ENCODE measurements around the gene MYADML2. TPM values are rescaled to one million over a fixed set of nuclear protein-coding genes. Genes with fewer than 3 reads are reported as not detected.

The MYADML2 gene
- total RNA-seq, 1 donor from 2014 or later: 51.9 TPM

GRCh38 chr17:81978524-81979298 lies 31.7 kb upstream of the MYADML2 start:
- DNase-seq: no peak

- peak; percentile 96 for DNase-seq
These were observed 30.3 kb upstream of the MYADML2 start, which contains the start of gene ASPSCR1 for GRCh38 chr17:81977211-81977808. TSS of gene ASPSCR1 (plus strand) at chr17:81977629. CDS start at chr17:81977647, 18 bp downstream.

DNA sequence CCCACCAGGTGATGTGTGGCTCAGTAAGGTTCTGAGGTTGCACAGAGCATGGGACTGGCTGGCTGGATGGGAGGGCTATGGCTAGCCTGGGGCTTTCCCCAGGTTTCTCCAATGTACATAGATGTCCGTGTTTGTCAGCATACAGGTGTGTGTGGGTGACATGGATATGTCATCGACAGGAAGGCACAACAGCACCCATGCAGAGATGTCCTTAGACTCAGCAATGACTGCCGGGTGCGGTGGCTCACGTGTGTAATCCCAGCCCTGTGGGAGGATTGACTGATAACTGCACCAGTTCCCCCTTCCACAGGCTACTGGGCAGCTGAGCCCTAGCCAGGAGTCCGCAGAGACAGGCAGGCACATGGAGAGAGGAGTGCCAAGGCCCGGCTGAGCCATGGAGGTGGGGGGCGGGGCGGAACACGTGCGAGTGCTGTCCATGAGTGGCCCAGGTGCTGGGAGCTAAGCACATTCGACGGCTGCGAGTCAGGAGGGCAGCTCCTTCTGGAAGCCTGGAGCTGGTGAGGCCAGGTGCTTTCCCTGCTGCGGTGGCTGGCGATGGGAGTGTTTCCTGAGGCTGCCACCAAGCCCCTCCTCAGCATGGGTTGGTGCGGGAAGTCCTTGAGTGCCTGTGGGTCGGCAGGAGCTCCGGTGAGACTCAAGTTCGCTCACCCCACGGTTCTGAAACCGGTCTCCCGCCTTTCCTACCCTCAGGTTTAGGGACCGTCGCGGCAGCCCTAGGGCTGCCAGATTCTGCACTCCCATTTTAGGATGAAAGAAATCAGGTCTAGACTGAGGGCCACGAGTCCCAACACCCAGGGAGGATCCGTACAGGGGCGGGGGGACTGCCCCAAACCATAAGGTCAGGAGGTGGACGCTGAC lies 29.5 kb upstream of the MYADML2 start:
- peak; percentile 23 for DNase-seq

- no peak for DNase-seq
These were observed 26.4 kb upstream of the MYADML2 start for GRCh38 chr17:81973432-81973831.

- no peak for DNase-seq
These were observed 22.1 kb upstream of the MYADML2 start for GRCh38 chr17:81968850-81969812.

DNA sequence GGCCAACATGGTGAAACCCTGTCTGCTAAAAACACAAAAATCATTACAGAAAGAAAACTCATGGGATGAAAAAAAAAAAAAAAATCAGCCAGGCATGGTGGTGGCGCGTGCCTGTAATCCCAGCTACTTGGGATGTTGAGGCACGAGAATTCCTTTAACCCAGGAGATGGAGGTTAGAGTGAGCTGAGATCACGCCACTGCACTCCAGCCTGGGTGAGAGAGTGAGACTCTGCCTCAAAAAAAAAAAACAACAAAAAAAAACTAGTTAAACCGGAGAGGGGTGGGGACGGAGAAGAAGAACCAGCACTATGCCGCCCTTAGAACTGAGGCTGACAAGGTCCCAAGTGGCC lies 21.3 kb upstream of the MYADML2 start:
- no peak for DNase-seq

- DNase-seq: peak; percentile 94
These were observed 20.7 kb upstream of the MYADML2 start for GRCh38 chr17:81967533-81968395.

DNA sequence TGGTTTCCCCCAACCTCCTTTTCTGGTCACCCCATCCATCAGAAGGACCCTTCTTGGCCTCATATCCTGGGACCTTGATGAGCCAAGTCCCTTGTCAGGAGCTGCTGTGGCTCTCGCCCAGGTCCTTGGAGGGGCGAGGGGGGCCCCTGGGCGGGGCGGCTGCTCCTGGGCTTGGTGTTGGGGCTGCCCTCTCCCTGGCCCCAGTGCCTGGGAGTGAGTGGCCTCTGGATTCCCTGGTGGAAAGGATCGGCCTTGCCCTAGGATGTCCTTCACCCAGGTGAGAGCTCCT lies 20.2 kb upstream of the MYADML2 start:
- DNase-seq: no peak

- DNase-seq: peak; percentile 95
These were observed 19.6 kb upstream of the MYADML2 start for GRCh38 chr17:81966343-81967243.

DNA sequence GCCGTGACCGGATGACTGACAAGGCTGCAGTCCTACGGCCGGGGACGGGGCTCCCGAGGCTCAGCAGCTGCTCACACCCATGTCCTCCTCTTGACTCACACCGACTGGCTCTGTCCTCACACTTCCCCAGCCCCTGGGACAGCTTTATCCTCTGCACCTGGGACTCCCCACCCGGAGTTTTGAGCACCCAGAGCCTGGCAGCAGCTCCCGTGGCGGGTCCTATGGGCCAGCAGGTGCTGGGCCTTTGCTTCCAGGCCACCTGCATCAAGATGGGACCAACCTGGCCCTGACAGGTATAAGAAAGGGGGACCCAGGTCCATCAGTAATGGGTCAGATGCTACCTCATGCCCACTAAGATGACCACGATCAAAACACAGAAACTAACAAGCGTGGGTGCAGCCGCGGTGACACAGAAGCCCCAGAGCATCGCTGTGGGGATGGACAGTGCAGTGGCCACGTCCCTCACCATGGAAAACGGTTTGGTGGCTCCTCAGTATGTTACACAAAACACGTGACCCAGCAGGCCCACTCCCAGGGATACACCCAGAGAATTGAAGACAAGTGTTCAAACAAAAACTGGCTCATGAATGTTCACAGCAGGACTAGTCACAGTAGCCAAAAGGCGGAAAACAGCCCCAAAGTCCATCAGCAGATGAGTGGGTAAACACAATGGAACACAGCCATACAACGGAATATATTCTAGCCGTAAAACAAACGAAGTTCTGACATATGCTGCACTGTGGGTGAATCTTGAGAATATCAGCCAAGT lies 17.2 kb upstream of the MYADML2 start:
- DNase-seq: no peak

- DNase-seq: peak; percentile 68
These were observed 15.7 kb upstream of the MYADML2 start for GRCh38 chr17:81962499-81963441.

DNA sequence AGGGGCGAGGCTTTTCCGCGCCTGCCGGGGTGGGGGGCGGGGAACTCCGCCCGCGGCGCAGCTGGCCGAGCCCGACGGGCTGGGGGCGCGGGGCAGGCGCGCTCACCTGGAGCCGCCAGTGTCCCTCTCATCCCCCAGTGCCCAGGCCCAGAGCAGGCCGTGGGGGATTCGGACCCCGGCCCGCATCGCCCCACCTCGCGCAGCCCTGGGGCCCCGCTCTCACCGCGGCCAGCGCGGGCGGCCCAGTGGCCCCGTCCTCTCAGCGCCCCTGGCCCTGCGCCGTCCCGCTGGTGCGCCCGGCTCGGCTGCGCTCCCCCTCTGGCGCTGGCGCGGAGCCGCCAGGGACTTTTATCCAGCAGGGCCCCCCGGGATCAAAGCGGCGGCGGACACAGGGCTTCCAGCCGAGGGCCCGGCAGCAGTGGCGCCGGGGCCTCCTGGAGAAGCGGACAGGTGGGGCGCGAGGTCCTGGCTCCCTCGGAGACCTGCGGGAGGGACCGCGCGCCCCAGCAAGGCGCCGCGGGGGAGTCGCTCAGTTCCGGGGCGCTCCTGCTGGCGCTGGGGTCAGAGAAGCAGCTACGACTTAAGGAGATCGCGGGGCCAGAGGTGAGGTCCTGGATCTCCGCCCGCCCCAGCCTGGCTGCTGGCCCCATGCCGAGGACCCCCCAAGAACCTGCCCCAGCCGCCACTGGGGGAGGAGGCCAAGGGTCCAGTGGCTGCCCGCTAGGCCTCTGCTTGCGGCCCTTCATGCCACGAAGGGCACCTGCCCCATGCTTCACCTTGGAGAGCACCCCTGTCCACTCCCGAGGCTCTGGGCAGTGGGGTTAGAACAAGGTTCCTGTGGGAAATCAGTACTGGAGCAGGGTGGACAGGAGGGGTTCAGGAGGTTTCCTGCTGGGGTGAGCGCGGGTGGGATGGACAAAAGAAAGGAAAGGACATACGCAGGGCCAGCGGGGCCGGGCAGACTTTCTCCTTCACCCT lies 14.8 kb upstream of the MYADML2 start:
- no peak for DNase-seq

DNA sequence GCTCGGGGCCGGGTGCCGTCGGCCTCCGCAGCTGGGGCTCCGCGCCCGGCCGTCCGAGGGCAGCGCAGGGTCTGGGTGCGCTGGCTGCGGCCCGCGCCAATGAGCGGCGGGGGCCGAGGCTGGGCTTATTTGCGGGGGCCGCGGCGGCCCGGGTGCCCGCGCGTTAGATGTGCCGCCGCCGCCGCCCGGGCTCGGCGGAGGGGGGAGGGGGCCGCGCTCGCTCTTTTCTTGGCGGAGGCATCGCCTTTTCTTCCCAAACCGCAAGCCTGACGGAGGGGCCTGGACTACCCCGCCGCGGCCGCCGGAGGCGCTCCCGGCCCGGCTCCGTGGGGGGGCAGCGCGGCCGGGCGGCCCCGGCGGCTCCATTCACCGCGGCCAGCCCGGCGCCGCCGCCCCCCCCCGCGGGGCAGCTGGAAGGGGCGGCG lies 14.1 kb upstream of the MYADML2 start, which contains the start of gene NOTUM:
TSS of gene NOTUM (minus strand) at position 101 of the 425 bp plus-strand sequence. CDS start 278 bp downstream, outside the sequence.
- peak; percentile 59 for DNase-seq

DNA sequence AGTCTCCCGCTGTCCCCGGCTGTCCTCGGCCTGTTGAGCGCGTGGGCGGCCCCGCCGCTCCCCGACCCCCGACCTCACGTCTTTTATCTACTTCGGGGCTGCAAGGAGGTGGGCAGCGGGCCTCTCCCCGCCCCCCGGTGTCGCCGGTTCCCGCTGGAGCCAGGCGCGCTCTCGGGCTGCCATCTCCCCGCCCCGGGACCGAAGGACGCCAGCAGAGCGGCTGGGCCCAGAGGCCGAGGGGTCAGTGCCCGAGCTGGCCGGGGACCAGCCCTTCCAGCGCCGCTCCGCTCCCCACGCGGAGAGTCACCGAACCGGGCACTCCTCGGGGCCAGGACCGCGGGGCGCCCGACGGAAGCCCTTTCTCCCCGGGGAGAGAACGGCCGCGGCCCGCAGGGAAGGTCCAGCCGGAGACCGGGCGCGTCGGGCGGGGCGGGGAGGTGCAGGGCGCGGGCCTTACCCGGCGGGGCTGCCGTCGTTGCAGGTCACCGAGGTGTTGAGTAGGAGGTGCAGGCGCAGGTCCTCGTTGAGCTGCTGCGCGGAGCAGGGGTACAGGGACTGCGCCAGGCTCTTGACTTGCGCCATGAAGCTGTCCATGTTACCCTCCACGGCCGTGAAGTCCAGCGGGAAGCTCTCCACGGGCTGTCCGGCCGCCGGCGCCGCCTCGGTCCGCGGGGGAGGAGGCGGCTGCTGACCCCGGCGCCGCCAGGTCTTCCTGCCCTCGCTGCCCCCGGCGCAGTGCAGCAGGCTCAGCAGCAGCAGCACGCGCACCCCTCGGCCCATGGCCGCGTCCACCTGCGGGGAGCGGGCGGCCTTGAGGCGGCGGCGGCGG lies 13.3 kb upstream of the MYADML2 start:
- no peak for DNase-seq

DNA sequence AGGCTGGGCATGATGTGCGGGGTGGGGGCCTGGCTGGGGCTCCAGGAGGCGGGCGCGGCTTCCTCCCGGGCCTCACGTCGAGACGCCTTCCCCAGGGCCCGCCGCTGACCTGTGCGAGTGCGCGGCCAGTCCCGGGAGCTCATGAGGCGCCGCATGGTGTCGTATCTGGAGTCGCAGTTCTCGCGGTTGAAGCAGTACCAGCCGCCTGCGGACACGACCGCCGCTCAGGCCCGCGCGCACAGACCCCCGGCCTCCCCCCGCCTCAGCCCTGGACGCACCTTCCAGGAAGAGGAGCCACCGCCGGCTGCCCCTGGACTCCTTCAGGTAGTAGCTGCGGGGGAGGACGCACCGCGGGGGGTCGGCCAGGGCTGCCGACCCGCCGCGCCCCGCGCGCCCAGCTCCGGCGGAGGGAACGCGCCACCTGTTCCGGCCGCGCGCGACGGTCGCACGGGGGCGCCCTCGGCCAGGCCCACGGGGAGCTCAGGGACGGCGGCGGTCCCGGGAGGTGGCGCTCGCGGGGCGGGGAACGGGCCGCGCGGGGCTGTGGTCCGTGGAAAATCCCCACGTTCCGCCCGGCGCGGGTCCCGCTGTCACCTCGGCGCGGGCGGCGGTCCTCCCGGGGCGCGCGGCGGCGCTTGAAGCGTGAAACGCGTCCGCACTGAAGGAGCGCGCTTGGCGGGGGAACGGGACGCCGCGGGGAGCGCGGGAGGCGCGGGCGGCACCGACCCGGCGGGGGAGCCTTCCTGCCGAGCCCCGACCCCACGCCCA lies 12.5 kb upstream of the MYADML2 start:
- peak; percentile 81 for DNase-seq

Measured in tongue (tissue), 2 donors.